PC-3 (cell line): ENCODE results near the gene HUWE1. TPM values are rescaled to one million over a fixed set of nuclear protein-coding genes. Genes with fewer than 3 reads are reported as not detected.

Source experiments
- ATAC-seq: fragments of 200-7000 bp; cut with Tn5 transposase; 2 replicates; pipeline ENCODE4 v1.9.1; 2020; ENCODE audit warnings: mild to moderate bottlenecking, moderate library complexity
- BruUV-seq: library from RNA; stranded (reverse); fragments of 400-500 nt; replicated peaks from 2 replicates; lab custom pipeline; 2021; lab: Mats Ljungman, UMichigan
- CTCF ChIA-PET: fragments of 300-600 bp; sonication (Branson Sonifier 250); formaldehyde crosslinking; loops from one replicate; lab custom pipeline; 2022; ENCODE audit warnings: antibody characterized with exemption; lab: Charles Lee
- POLR2A ChIA-PET: fragments of 300-600 bp; sonication (Branson Sonifier 250); formaldehyde crosslinking; loops from one replicate; lab custom pipeline; 2022; ENCODE audit warnings: antibody characterized with exemption; ENCODE audit not compliant: unreplicated experiment; lab: Charles Lee
- DNase-seq: peaks from one replicate; pipeline ENCODE4 v3.0.0-alpha.2; 2015
- H2AFZ ChIP-seq: fragments of 300-600 bp; sonication (generic); 2 replicates; pipeline ENCODE4 v1.6.0; 2016; ENCODE audit warnings: antibody characterized with exemption, low read length
- H3F3A ChIP-seq: fragments of 300-600 bp; sonication (generic); one replicate; pipeline ENCODE4 v1.6.0; 2017; ENCODE audit warnings: antibody characterized with exemption, low read length, control low read depth, mild to moderate bottlenecking; ENCODE audit not compliant: unreplicated experiment
- H3K27ac ChIP-seq: fragments of 300-600 bp; sonication (generic); 2 replicates; pipeline ENCODE4 v1.5.1; 2016; ENCODE audit warnings: mild to moderate bottlenecking, low read length
- H3K27me3 ChIP-seq: fragments of 300-600 bp; sonication (generic); 2 replicates; pipeline ENCODE4 v1.6.1; 2016; ENCODE audit warnings: low read length, mixed read lengths
- H3K36me3 ChIP-seq: fragments of 300-600 bp; sonication (generic); 2 replicates; pipeline ENCODE4 v1.6.1; 2016; ENCODE audit warnings: low read depth, mixed run types, low read length, mixed read lengths
- H3K4me1 ChIP-seq: fragments of 300-600 bp; sonication (generic); 2 replicates; pipeline ENCODE4 v1.5.1; 2016; ENCODE audit warnings: low read length; ENCODE audit not compliant: insufficient read depth
- H3K4me2 ChIP-seq: fragments of 300-600 bp; sonication (generic); 2 replicates; pipeline ENCODE4 v1.6.0; 2016; ENCODE audit warnings: low read length
- H3K4me3 ChIP-seq: fragments of 300-600 bp; sonication (generic); 2 replicates; pipeline ENCODE4 v1.5.1; 2016; ENCODE audit warnings: mild to moderate bottlenecking, low read length, mixed read lengths
- H3K79me2 ChIP-seq: fragments of 300-600 bp; sonication (generic); 2 replicates; pipeline ENCODE4 v1.6.1; 2017; ENCODE audit warnings: low read length, mixed read lengths
- H3K9ac ChIP-seq: fragments of 300-600 bp; sonication (generic); 2 replicates; pipeline ENCODE4 v1.6.0; 2016; ENCODE audit warnings: mild to moderate bottlenecking, low read length
- H3K9me2 ChIP-seq: fragments of 300-600 bp; sonication (generic); replicated peaks from 2 replicates; pipeline ENCODE4 v1.6.1; 2016; ENCODE audit warnings: mixed run types, low read length, mixed read lengths
- H3K9me3 ChIP-seq: fragments of 300-600 bp; sonication (generic); 2 replicates; pipeline ENCODE4 v1.6.1; 2016; ENCODE audit warnings: low read length, mixed read lengths
- H4K20me1 ChIP-seq: fragments of 300-600 bp; sonication (generic); 2 replicates; pipeline ENCODE4 v1.6.1; 2016; ENCODE audit warnings: low read length, mixed read lengths
- EZH2 ChIP-seq: fragments of 300-600 bp; sonication (generic); IDR thresholded peaks from one replicate; pipeline ENCODE4 v1.6.1; 2017; ENCODE audit warnings: antibody characterized with exemption, mild to moderate bottlenecking, low read length; ENCODE audit not compliant: unreplicated experiment
- EZH2phosphoT487 ChIP-seq: fragments of 300-600 bp; sonication (generic); IDR thresholded peaks from 2 replicates; pipeline ENCODE4 v1.6.1; 2018; ENCODE audit warnings: mild to moderate bottlenecking, antibody characterized with exemption, low read length, borderline replicate concordance
- intact Hi-C: fragments of 100-400 bp; cut with micrococcal nuclease; formaldehyde crosslinking; loops from 2 replicates; pipeline ENCODE4 v1.9.0; 2023
- total RNA-seq: library from RNA; depleted of rRNA; stranded (reverse); fragments of >200 nt; gene quantifications from 2 replicates; pipeline ENCODE4 v1.2.3, GENCODE V29; 2014
- TF ChIP-seq, protein P1 (sequence below): fragments of 300-600 bp; sonication (generic); conservative IDR thresholded peaks from 2 replicates; pipeline ENCODE4 v1.5.1; 2017; ENCODE audit warnings: antibody characterized with exemption, low read depth, mild to moderate bottlenecking, low read length

Gene HUWE1
- total RNA-seq, 1 experiment from 2014 or later, result 206 TPM

DNA sequence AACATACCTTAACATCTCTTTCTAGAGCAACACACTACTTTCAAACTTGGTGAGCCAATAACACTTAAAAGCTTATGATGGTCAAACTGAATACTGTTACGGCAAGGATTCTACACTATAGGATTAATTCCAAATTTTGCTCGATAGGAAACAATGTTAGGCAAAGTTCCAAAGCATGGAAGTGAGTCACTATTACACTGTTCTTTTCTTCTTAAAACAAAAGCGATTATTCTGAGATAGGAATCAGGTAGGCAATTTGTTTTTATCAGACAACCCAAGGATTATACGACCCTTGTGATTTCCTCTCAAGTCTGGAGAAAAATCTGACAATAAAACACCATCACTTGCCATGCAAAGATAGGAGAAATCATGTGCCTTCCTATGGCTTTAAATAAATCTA lies 81.5 kb downstream of the HUWE1 start:
- Histone ChIP-seq H3F3A (no peaks in the 10 kb centered on the region), H3K27me3 (no peaks in the 10 kb centered on the region), H4K20me1 (peaks cover 30% of the 10 kb centered on the region; the same call in 1 of the 2 replicates), H3K36me3 (peaks cover 82% of the 10 kb centered on the region), H3K9me3 (no peaks in the 10 kb centered on the region), H3K79me2 (peaks cover 27% of the 10 kb centered on the region), H2AFZ (no peak overlapping the region), H3K9me2 (no peaks in the 10 kb centered on the region), H3K4me3 (no peak overlapping the region), H3K9ac (no peak overlapping the region), H3K4me2 (no peak overlapping the region), H3K27ac (no peak overlapping the region), H3K4me1 (no peaks in the 10 kb centered on the region)
- POLR2A ChIA-PET, result no interaction called here
- BruUV-seq, result no TSS peak
- ATAC-seq, result no peak; the same call in 1 of the 2 replicates
- no peak for TF ChIP-seq EZH2phosphoT487
- TF ChIP-seq, protein P1, sequence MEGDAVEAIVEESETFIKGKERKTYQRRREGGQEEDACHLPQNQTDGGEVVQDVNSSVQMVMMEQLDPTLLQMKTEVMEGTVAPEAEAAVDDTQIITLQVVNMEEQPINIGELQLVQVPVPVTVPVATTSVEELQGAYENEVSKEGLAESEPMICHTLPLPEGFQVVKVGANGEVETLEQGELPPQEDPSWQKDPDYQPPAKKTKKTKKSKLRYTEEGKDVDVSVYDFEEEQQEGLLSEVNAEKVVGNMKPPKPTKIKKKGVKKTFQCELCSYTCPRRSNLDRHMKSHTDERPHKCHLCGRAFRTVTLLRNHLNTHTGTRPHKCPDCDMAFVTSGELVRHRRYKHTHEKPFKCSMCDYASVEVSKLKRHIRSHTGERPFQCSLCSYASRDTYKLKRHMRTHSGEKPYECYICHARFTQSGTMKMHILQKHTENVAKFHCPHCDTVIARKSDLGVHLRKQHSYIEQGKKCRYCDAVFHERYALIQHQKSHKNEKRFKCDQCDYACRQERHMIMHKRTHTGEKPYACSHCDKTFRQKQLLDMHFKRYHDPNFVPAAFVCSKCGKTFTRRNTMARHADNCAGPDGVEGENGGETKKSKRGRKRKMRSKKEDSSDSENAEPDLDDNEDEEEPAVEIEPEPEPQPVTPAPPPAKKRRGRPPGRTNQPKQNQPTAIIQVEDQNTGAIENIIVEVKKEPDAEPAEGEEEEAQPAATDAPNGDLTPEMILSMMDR, result no peak
- CTCF ChIA-PET, result no interaction called here
- intact Hi-C loops, result no loop called here
- DNase-seq, result peak; percentile 5

DNA sequence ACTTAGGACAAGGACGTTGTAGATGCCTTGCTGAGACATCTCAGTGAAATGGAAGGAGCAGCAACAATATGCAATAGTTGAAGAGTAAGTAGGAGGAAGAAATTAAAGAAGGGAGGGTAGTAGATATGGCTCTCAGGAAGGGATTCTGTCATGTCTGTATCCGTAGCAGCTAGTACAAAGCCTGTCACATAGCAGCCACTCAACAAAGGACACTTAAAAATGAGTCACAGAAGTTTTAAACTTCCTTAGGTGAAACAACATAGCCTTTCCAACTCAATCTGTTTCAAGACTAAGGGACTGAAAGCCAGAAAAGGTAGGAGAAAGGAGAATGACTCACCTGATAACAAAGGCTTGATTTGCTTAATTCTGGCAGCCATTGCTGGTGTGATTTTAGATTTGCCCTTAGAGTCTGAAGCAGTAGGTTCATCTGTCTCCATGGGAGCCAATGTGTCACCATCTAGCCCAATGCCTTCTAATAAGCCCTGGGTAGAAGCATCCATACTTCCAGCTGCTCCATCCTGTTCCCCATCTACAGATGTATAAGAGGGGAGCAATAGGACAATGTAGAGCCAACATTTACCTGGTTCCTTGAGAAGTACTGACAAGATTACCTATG lies 86.6 kb downstream of the HUWE1 start:
- POLR2A ChIA-PET, result no interaction called here
- no peak overlapping the region for H2AFZ ChIP-seq
- peak; percentile 29; the same call in 1 of the 2 replicates for ATAC-seq
- TF ChIP-seq EZH2phosphoT487 (no peak), EZH2 (no peak)
- TF ChIP-seq, protein P1, result no peak
- H3K9me2 ChIP-seq, result no peaks in the 10 kb centered on the region
- H3K36me3 ChIP-seq, result peaks cover 69% of the 10 kb centered on the region
- H4K20me1 ChIP-seq, result 0 out of 2 replicates have a peak, but pooled peaks cover 7% of the 10 kb centered on the region
- H3K27me3 ChIP-seq, result no peaks in the 10 kb centered on the region
- no peak overlapping the region for H3K4me3 ChIP-seq
- no TSS peak for BruUV-seq
- no peaks in the 10 kb centered on the region for H3F3A ChIP-seq
- H3K27ac ChIP-seq, result no peak overlapping the region
- H3K79me2 ChIP-seq, result no peaks in the 10 kb centered on the region; the same call in 1 of the 2 replicates
- no peaks in the 10 kb centered on the region for H3K9me3 ChIP-seq
- CTCF ChIA-PET, result no interaction called here
- intact Hi-C loops, result no loop called here
- DNase-seq, result peak; percentile 3
- no peak overlapping the region for H3K4me2 ChIP-seq
- no peaks in the 10 kb centered on the region for H3K4me1 ChIP-seq
- no peak overlapping the region for H3K9ac ChIP-seq

DNA sequence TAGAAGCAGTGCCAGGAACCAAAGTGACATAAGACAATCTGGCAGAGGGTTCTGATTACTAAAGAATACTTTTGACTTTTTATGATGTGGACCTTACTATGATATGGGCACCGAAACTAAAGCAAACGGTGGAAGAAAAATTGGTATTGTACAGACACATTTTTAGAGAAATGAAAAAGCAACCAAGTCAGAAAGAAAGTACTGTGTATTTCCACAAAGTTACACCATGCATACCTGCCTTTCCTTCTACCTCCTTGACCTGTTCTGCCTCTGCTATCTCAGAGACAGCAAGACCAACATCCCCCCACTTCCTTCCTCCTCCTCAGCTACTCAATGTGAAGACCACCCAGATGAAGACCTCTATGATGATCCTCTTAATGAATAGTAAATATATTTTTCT lies 88.3 kb downstream of the HUWE1 start:
- Histone ChIP-seq H3K9me3 (no peaks in the 10 kb centered on the region), H3K9me2 (no peaks in the 10 kb centered on the region), H3K4me2 (no peak overlapping the region), H4K20me1 (0 out of 2 replicates have a peak, but pooled peaks cover 7% of the 10 kb centered on the region), H3K4me1 (no peaks in the 10 kb centered on the region), H3K9ac (no peak overlapping the region), H3K79me2 (no peaks in the 10 kb centered on the region; the same call in 1 of the 2 replicates), H3K4me3 (no peak overlapping the region), H3K36me3 (peaks cover 67% of the 10 kb centered on the region), H3K27me3 (no peaks in the 10 kb centered on the region), H2AFZ (no peak overlapping the region), H3F3A (no peaks in the 10 kb centered on the region), H3K27ac (no peak overlapping the region)
- TF ChIP-seq EZH2 (no peak), EZH2phosphoT487 (no peak)
- TF ChIP-seq, protein P1, result no peak
- ATAC-seq (no peak), DNase-seq (no peak)
- CTCF ChIA-PET, result no interaction called here
- intact Hi-C loops, result no loop called here
- POLR2A ChIA-PET, result no interaction called here
- BruUV-seq, result no TSS peak
